ENCODE measurements around the gene CRADD.

DNA sequence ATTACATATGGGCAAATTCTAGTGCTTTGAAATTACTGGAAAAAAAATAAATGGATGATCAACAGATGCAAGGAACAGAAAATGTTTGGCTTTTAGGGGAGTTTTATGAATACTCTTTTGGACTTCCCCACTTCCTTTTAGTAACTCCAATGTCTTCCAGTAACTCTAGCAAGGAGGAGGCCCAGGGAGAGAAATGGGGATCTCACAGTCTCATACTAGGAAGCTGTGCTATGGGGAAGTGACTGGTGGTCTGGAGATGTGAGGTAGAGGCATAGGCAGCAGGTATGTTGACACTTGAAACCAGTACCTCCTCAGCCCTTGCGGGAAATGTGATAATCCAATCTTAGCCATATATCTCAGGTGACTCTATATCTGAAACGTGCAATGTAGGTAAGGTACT, 68.1 kb downstream of the CRADD start:
- TF ChIP-seq, protein P1, sequence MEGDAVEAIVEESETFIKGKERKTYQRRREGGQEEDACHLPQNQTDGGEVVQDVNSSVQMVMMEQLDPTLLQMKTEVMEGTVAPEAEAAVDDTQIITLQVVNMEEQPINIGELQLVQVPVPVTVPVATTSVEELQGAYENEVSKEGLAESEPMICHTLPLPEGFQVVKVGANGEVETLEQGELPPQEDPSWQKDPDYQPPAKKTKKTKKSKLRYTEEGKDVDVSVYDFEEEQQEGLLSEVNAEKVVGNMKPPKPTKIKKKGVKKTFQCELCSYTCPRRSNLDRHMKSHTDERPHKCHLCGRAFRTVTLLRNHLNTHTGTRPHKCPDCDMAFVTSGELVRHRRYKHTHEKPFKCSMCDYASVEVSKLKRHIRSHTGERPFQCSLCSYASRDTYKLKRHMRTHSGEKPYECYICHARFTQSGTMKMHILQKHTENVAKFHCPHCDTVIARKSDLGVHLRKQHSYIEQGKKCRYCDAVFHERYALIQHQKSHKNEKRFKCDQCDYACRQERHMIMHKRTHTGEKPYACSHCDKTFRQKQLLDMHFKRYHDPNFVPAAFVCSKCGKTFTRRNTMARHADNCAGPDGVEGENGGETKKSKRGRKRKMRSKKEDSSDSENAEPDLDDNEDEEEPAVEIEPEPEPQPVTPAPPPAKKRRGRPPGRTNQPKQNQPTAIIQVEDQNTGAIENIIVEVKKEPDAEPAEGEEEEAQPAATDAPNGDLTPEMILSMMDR (IDR thresholded peaks at IDR 0.05; ENCODE audit: extremely low read depth in 1 of 2, insufficient read depth in 1 of 2, low read depth in 1 of 2, low read length in 2 of 2): no peak
- TF ChIP-seq POLR2A (IDR thresholded peaks at IDR 0.05; ENCODE audit: low read depth, low read length): no peak
- no peak for TF ChIP-seq POLR2AphosphoS5 (IDR thresholded peaks at IDR 0.05; ENCODE audit: insufficient read depth, low read depth, low read length)
- TF ChIP-seq, protein P2, sequence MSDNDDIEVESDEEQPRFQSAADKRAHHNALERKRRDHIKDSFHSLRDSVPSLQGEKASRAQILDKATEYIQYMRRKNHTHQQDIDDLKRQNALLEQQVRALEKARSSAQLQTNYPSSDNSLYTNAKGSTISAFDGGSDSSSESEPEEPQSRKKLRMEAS (IDR thresholded peaks at IDR 0.05; ENCODE audit: insufficient read depth, insufficient read length): no peak
- TF ChIP-seq JUN (IDR thresholded peaks at IDR 0.05; ENCODE audit: borderline replicate concordance, insufficient read depth, insufficient read length, low read depth): no peak
- TF ChIP-seq GATA2 (IDR thresholded peaks at IDR 0.05; ENCODE audit: insufficient read depth, insufficient read length, low read depth, low read length): no peak
